GM12865 (cell line): ENCODE data around the gene RAPGEF2.

ENCODE experiments used
- DNase-seq: peaks from one replicate; pipeline ENCODE4 v3.0.0; 2010; ENCODE audit warnings: low read depth
- H3K4me3 ChIP-seq: 2 replicates; pipeline ENCODE4 v1.5.1; 2011; ENCODE audit warnings: mild to moderate bottlenecking, low read depth, low read length, control low read depth
- CTCF ChIP-seq: IDR thresholded peaks from 2 replicates; pipeline ENCODE4 v1.5.1; 2011; ENCODE audit warnings: low read length, control low read depth, low read depth, inconsistent platforms; ENCODE audit not compliant: insufficient read depth; ENCODE audit errors: missing control alignments

RAPGEF2 gene

GRCh38 chr4:159267869-159268285, 165.0 kb downstream of the RAPGEF2 start:
- no peak for TF ChIP-seq CTCF
- H3K4me3 ChIP-seq = no peak overlapping the region
- DNase-seq = no peak

DNA sequence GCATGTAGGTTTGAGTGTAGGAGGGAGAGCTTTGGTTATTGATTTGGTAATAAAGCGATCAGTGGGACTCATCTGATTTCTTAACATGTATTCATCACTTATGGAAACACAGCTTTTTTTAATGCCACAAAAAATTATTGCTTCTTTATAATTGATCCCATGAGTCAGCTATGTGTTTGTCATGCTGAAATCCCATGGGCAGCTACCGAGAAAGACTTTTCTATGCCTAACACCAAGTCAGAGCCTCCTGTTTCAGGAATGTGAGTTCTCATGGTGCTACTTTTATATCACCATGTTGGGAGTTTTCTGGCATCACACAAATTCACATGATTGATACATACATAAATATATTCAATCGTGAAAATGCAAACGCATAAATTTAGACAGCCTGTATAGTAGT, 165.7 kb downstream of the RAPGEF2 start:
- DNase-seq = no peak
- no peak overlapping the region for H3K4me3 ChIP-seq
- TF ChIP-seq CTCF = no peak

GRCh38 chr4:159269116-159269515, 166.2 kb downstream of the RAPGEF2 start:
- TF ChIP-seq CTCF = no peak
- no peak for DNase-seq
- no peak overlapping the region for H3K4me3 ChIP-seq

DNA sequence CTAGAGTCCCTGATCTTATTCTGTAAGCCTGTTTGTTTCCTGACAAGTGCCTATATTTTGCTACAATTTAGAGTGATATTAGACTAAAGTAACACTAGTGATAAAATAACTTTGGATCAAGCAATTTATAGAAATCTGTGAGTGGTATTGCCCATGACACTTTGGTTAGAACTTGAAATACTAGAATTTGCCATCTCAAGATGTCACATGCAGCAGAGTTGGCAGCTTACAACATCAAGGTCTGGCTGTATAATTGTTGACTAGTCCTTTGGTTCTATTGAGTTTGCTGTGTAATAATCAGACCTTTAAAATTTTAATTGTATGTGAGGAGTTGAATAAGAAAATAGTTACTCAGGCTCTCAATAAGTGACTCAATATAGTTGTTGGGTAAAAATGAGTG, 167.1 kb downstream of the RAPGEF2 start:
- no peak overlapping the region for H3K4me3 ChIP-seq
- TF ChIP-seq CTCF = no peak
- no peak for DNase-seq

DNA sequence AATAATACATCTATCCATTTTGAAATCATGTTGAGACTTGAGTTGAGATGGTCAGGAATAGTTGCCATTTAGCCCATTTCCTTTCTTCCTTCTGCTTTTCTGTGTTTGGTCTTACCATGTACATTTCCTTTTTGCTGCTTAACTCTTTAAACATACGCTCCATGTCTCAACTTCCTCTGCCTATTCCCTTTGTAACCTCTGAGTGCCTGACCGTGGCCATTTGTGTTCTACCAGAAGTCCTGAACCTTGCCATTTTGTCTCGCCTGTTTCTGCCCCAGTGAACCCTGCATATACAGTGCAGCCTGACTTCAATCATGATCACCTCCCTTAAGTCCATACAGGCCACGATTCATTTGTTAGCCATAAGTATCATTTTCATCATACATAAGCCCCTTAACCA, 169.0 kb downstream of the RAPGEF2 start:
- no peak overlapping the region for H3K4me3 ChIP-seq
- no peak for DNase-seq
- TF ChIP-seq CTCF = no peak

GRCh38 chr4:159272273-159273140, 169.6 kb downstream of the RAPGEF2 start:
- H3K4me3 ChIP-seq = no peak overlapping the region
- no peak for DNase-seq
- no peak for TF ChIP-seq CTCF

DNA sequence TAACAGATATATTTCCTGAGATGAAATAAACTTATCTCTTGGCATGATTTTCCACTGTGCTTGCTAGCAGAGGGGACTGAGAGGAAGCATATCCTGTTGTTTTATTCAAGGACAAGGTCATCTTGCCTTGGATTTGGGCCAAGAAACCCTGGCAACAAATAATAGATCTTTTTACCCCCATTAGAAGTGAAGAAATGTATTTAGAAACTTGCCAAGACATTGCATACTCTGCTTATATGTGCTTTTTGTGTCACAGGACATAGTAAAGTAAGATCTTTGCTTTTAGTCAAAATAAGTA, 170.2 kb downstream of the RAPGEF2 start:
- no peak for DNase-seq
- no peak for TF ChIP-seq CTCF
- H3K4me3 ChIP-seq = no peak overlapping the region
